ENCODE results near the gene CORO7.

CORO7 gene

DNA sequence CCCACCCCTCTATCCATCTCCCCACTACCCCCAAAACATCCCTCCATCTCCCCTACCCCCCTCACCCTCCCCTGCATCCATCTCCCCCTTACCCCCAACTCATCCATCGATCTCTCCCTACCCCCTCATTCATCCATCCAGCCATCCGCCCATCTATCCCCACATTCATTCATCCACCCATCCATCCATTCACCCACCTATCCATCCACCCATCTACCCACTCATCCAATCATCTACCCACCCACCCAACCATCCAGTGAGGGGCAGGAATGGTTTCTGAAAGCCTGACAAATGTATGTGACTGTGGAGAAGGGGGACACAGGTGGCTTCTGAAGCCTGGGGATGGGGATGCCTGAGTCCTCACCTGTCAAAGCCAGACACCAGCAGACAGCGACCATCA lies 56.5 kb downstream of the CORO7 start:
- TF ChIP-seq, protein P1, sequence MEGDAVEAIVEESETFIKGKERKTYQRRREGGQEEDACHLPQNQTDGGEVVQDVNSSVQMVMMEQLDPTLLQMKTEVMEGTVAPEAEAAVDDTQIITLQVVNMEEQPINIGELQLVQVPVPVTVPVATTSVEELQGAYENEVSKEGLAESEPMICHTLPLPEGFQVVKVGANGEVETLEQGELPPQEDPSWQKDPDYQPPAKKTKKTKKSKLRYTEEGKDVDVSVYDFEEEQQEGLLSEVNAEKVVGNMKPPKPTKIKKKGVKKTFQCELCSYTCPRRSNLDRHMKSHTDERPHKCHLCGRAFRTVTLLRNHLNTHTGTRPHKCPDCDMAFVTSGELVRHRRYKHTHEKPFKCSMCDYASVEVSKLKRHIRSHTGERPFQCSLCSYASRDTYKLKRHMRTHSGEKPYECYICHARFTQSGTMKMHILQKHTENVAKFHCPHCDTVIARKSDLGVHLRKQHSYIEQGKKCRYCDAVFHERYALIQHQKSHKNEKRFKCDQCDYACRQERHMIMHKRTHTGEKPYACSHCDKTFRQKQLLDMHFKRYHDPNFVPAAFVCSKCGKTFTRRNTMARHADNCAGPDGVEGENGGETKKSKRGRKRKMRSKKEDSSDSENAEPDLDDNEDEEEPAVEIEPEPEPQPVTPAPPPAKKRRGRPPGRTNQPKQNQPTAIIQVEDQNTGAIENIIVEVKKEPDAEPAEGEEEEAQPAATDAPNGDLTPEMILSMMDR (IDR thresholded peaks at IDR 0.05; ENCODE audit: low read depth, low read length), result no peak
- TF ChIP-seq EZH2phosphoT487 (IDR thresholded peaks at IDR 0.05; ENCODE audit: low read depth), result no peak
- H3K4me3 ChIP-seq (ENCODE audit: low read length), result no peak overlapping the region
- H3K4me1 ChIP-seq (ENCODE audit: low read length), result no peaks in the 10 kb centered on the region
- no peaks in the 10 kb centered on the region for H3K27me3 ChIP-seq (ENCODE audit: low read depth, low read length)
- no peaks in the 10 kb centered on the region for H3K79me2 ChIP-seq (ENCODE audit: low read length)
- no peak overlapping the region for H3K4me2 ChIP-seq (ENCODE audit: low read length)
- no peak overlapping the region for H3K9ac ChIP-seq (ENCODE audit: low read length)
- H3K9me3 ChIP-seq (ENCODE audit: insufficient read depth, low read length), result no peaks in the 10 kb centered on the region
- no peak overlapping the region for H3K27ac ChIP-seq (ENCODE audit: low read length)
- H4K20me1 ChIP-seq (ENCODE audit: insufficient read depth, low read length), result no peaks in the 10 kb centered on the region
- no peak overlapping the region for H2AFZ ChIP-seq (ENCODE audit: low read depth, low read length)
- peaks cover 4% of the 10 kb centered on the region for H3K36me3 ChIP-seq (replicated peaks; ENCODE audit: low read depth, low read length)

- no peak overlapping the region for H3K27ac ChIP-seq (ENCODE audit: low read length)
- no peak overlapping the region for H3K4me3 ChIP-seq (ENCODE audit: low read length)
- H3K79me2 ChIP-seq (ENCODE audit: low read length), result no peaks in the 10 kb centered on the region
- H3K9me3 ChIP-seq (ENCODE audit: insufficient read depth, low read length), result no peaks in the 10 kb centered on the region
- H3K36me3 ChIP-seq (replicated peaks; ENCODE audit: low read depth, low read length), result peaks cover under 1% of the 10 kb centered on the region
- H3K4me2 ChIP-seq (ENCODE audit: low read length), result no peak overlapping the region
- H2AFZ ChIP-seq (ENCODE audit: low read depth, low read length), result no peak overlapping the region
- H3K9ac ChIP-seq (ENCODE audit: low read length), result no peak overlapping the region
- H4K20me1 ChIP-seq (ENCODE audit: insufficient read depth, low read length), result no peaks in the 10 kb centered on the region
- H3K27me3 ChIP-seq (ENCODE audit: low read depth, low read length), result no peaks in the 10 kb centered on the region
- no peaks in the 10 kb centered on the region for H3K4me1 ChIP-seq (ENCODE audit: low read length)
- TF ChIP-seq, protein P1 (IDR thresholded peaks at IDR 0.05; ENCODE audit: low read depth, low read length), result peak; percentile 83
- no peak for TF ChIP-seq EZH2phosphoT487 (IDR thresholded peaks at IDR 0.05; ENCODE audit: low read depth)
These were observed 57.4 kb downstream of the CORO7 start for GRCh38 chr16:4358831-4359561.

GRCh38 chr16:4358236-4358635 lies 58.2 kb downstream of the CORO7 start:
- no peak overlapping the region for H3K9ac ChIP-seq (ENCODE audit: low read length)
- H3K36me3 ChIP-seq (replicated peaks; ENCODE audit: low read depth, low read length), result no peaks in the 10 kb centered on the region
- H3K27ac ChIP-seq (ENCODE audit: low read length), result no peak overlapping the region
- H3K4me1 ChIP-seq (ENCODE audit: low read length), result no peaks in the 10 kb centered on the region
- no peaks in the 10 kb centered on the region for H3K9me3 ChIP-seq (ENCODE audit: insufficient read depth, low read length)
- H3K27me3 ChIP-seq (ENCODE audit: low read depth, low read length), result no peaks in the 10 kb centered on the region
- H2AFZ ChIP-seq (ENCODE audit: low read depth, low read length), result no peak overlapping the region
- H3K79me2 ChIP-seq (ENCODE audit: low read length), result no peaks in the 10 kb centered on the region
- TF ChIP-seq, protein P1 (IDR thresholded peaks at IDR 0.05; ENCODE audit: low read depth, low read length), result no peak
- no peak for TF ChIP-seq EZH2phosphoT487 (IDR thresholded peaks at IDR 0.05; ENCODE audit: low read depth)
- H4K20me1 ChIP-seq (ENCODE audit: insufficient read depth, low read length), result no peaks in the 10 kb centered on the region
- no peak overlapping the region for H3K4me2 ChIP-seq (ENCODE audit: low read length)
- no peak overlapping the region for H3K4me3 ChIP-seq (ENCODE audit: low read length)

- no peak overlapping the region for H3K9ac ChIP-seq (ENCODE audit: low read length)
- no peak overlapping the region for H3K4me3 ChIP-seq (ENCODE audit: low read length)
- H3K27ac ChIP-seq (ENCODE audit: low read length), result no peak overlapping the region
- no peaks in the 10 kb centered on the region for H3K27me3 ChIP-seq (ENCODE audit: low read depth, low read length)
- no peak overlapping the region for H3K4me2 ChIP-seq (ENCODE audit: low read length)
- no peaks in the 10 kb centered on the region for H3K36me3 ChIP-seq (replicated peaks; ENCODE audit: low read depth, low read length)
- H3K4me1 ChIP-seq (ENCODE audit: low read length), result no peaks in the 10 kb centered on the region
- H3K79me2 ChIP-seq (ENCODE audit: low read length), result no peaks in the 10 kb centered on the region
- no peak overlapping the region for H2AFZ ChIP-seq (ENCODE audit: low read depth, low read length)
- no peaks in the 10 kb centered on the region for H3K9me3 ChIP-seq (ENCODE audit: insufficient read depth, low read length)
- no peak for TF ChIP-seq EZH2phosphoT487 (IDR thresholded peaks at IDR 0.05; ENCODE audit: low read depth)
- TF ChIP-seq, protein P1 (IDR thresholded peaks at IDR 0.05; ENCODE audit: low read depth, low read length), result no peak
- no peaks in the 10 kb centered on the region for H4K20me1 ChIP-seq (ENCODE audit: insufficient read depth, low read length)
These were observed 59.6 kb downstream of the CORO7 start for GRCh38 chr16:4356820-4357219.

All from OCI-LY3 (cell line).